Lower lobe of right lung (tissue), 2 donors: ENCODE results near the gene RTL10. TPM values are rescaled to one million over a fixed set of nuclear protein-coding genes. Genes with fewer than 3 reads are reported as not detected.

ENCODE experiments used
- ATAC-seq, 2 donors: fragments of 200-7000 bp; cut with Tn5 transposase; one replicate each; pipeline ENCODE4 v1.9.1; 2020 to 2022; ENCODE audit warnings: mild to moderate bottlenecking in 2 of 2, moderate library complexity in 2 of 2
- DNase-seq: peaks from one replicate; pipeline ENCODE4 v3.0.0-alpha.2; 2020
- H3K27ac ChIP-seq: fragments of 200-600 bp; one replicate; pipeline ENCODE4 v1.8.0; 2022
- H3K27me3 ChIP-seq: fragments of 200-600 bp; one replicate; pipeline ENCODE4 v1.8.0; 2022; ENCODE audit warnings: low read depth
- H3K36me3 ChIP-seq: fragments of 200-600 bp; one replicate; pipeline ENCODE4 v1.8.0; 2022; ENCODE audit warnings: mild to moderate bottlenecking
- H3K4me1 ChIP-seq: fragments of 200-600 bp; one replicate; pipeline ENCODE4 v1.8.0; 2022
- H3K4me3 ChIP-seq: fragments of 200-600 bp; one replicate; pipeline ENCODE4 v1.8.0; 2022; ENCODE audit warnings: mild to moderate bottlenecking
- H3K9me3 ChIP-seq: fragments of 200-600 bp; one replicate; pipeline ENCODE4 v1.8.0; 2022
- intact Hi-C: fragments of 100-400 bp; cut with DNase I; formaldehyde crosslinking; loops from one replicate; pipeline ENCODE4 v1.11.0; 2022
- total RNA-seq: library from RNA; stranded (reverse); fragmentation: NEBNext Ultra II Directional; extraction: Animal tissue kit (Norgen Biotek cat#: 25700); gene quantifications from one replicate; pipeline ENCODE4 v1.2.1, GENCODE V29; 2021
- TF ChIP-seq, protein P1 (sequence below): fragments of 200-600 bp; IDR thresholded peaks from one replicate; pipeline ENCODE4 v1.8.0; 2022; ENCODE audit warnings: antibody characterized with exemption, mild to moderate bottlenecking
- donor health status: DM: no; HTN: yes; CAD: no; lungs with severe emphysema.

RTL10 gene
- total RNA-seq, 1 donor from 2014 or later, result 24.3 TPM

DNA sequence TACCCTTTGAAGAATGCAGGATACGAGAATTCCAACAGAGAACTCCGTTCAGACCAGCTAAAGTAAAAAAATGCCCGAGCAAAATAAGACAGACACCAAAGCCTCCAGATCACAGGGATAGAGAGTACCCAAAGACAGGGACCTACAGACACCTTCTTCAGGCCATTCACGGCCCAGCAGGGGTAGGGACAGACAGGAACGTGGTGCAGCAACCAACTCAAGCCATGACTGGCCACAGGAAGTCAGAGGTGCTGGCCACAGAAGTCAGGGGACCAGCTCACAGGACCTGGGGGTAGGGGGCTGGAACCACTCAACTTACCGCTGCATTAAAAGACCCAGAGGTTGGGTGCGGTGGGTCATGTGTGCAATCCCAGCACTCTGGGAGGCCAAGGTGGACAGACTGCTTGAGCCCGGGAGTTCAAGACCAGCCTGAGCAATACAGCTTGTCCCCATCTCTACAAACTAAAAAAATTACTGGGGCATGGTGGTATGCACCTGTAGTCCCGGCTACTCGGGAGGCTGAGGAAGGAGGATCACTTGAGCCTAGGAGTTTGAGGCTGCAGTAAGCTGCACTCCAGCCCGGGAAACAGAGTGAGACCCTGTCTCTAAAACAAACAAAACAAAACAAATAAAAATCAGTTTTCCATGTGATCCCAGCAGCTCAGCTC, 47.0 kb upstream of the RTL10 start:
- Histone ChIP-seq H3K4me1 (no peaks in the 10 kb centered on the region), H3K36me3 (peaks cover 57% of the 10 kb centered on the region), H3K27ac (no peak overlapping the region), H3K27me3 (no peaks in the 10 kb centered on the region), H3K9me3 (no peaks in the 10 kb centered on the region), H3K4me3 (no peak overlapping the region)
- intact Hi-C loops, result no loop called here
- ATAC-seq (no peak), DNase-seq (no peak)
- TF ChIP-seq, protein P1, sequence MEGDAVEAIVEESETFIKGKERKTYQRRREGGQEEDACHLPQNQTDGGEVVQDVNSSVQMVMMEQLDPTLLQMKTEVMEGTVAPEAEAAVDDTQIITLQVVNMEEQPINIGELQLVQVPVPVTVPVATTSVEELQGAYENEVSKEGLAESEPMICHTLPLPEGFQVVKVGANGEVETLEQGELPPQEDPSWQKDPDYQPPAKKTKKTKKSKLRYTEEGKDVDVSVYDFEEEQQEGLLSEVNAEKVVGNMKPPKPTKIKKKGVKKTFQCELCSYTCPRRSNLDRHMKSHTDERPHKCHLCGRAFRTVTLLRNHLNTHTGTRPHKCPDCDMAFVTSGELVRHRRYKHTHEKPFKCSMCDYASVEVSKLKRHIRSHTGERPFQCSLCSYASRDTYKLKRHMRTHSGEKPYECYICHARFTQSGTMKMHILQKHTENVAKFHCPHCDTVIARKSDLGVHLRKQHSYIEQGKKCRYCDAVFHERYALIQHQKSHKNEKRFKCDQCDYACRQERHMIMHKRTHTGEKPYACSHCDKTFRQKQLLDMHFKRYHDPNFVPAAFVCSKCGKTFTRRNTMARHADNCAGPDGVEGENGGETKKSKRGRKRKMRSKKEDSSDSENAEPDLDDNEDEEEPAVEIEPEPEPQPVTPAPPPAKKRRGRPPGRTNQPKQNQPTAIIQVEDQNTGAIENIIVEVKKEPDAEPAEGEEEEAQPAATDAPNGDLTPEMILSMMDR, result no peak

DNA sequence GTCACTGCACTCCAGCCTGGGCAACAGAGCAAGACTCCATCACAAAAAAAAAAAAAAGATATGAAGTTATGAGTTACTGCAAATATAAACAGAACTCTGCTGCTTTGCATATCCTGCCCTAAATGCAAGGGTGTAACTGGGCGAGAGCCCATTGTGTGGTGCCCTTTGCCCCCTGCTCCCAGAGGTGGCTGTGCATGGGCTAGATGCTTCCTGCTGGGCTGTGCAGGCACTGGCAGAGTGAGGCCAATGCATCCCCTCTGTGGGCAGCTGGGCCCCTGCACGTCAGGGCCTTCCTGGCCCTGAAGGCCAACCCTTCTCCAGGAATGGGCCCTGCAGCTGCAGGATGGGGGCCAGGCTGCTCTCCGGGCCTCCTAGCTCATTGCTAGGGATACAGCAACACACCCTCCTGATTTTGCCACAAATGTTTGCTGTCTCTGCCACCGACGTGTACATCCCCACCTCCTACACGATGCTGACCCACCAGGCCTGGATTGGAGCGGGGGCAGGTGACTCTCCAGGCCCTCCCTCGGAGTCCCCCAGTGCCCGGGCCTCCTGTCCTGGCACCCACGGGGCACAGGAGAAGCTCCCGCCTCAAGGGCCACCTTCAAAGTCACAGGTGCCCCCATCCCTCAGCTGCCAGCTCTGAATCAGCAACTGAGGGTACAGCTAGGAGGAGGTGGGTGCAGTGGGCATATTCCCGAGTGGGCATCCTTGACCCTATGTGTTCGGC, 46.2 kb upstream of the RTL10 start:
- H3K36me3 ChIP-seq, result peaks cover 53% of the 10 kb centered on the region
- no peak overlapping the region for H3K27ac ChIP-seq
- intact Hi-C loops, result no loop called here
- DNase-seq, result no peak
- TF ChIP-seq, protein P1, result no peak
- no peaks in the 10 kb centered on the region for H3K4me1 ChIP-seq
- H3K27me3 ChIP-seq, result no peaks in the 10 kb centered on the region
- H3K4me3 ChIP-seq, result no peak overlapping the region
- H3K9me3 ChIP-seq, result no peaks in the 10 kb centered on the region
- ATAC-seq, result no peak

DNA sequence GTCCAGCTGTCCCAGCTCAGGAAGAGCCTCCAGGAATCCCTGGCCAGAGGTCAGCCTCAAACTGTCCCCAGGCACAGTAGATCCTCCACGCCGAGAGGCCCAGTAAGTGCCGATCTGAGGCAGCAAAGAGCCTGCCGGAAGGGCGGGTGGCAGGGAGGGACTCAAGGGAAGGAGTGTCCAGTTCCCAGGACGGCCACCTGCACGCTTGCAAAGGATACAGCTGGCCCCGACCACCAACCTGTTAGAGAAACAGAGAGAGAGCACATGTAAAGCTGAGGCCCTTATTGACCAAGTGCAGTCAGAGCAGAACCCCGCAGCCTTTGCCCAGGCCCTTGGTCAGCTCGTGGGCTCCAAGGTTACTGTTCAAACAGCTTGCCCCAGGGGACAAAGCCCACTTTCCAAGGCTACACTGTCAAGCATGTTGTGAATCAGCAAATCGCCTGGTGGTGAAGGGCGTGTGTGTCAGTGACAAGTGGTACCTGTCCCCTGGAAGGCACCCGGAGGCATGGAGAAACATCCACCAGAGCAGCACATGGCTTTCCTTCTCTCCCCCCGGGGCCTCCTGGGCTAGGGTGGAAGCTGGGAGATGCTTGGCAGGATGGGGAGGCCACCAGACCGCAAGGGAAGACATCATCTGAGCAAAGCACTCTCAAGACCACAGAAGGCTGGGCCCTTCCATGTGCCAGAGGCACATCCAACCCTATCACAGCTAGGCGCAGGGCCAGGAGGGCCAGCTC, 44.3 kb upstream of the RTL10 start:
- Histone ChIP-seq H3K4me3 (no peak overlapping the region), H3K36me3 (peaks cover 62% of the 10 kb centered on the region), H3K27ac (no peak overlapping the region), H3K4me1 (no peaks in the 10 kb centered on the region), H3K9me3 (no peaks in the 10 kb centered on the region), H3K27me3 (no peaks in the 10 kb centered on the region)
- intact Hi-C loops, result no loop called here
- TF ChIP-seq, protein P1, result no peak
- no peak for DNase-seq
- no peak for ATAC-seq

DNA sequence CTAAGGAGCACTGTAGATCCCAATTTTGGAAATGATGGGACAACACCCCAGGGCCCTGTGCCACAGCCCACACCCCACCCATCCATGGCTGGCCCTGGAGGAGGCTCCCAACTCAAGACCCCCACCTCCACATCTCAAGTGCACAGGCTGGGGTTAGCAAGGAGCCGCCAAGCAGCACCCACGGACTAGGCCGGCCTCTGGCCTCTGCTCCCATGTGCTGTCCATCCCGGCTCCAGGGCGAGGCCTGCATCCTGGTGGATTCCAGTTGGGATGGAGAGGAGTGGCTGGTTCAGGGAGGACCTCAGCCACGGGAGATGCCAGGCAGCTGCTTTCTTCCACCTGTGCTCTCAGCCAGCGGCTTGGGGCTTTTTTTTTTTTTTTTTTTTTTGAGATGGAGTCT, 43.5 kb upstream of the RTL10 start:
- DNase-seq (no peak), ATAC-seq (no peak)
- H3K27ac ChIP-seq, result no peak overlapping the region
- TF ChIP-seq, protein P1, result no peak
- H3K4me1 ChIP-seq, result no peaks in the 10 kb centered on the region
- H3K36me3 ChIP-seq, result peaks cover 66% of the 10 kb centered on the region
- H3K9me3 ChIP-seq, result no peaks in the 10 kb centered on the region
- intact Hi-C loops, result no loop called here
- no peaks in the 10 kb centered on the region for H3K27me3 ChIP-seq
- H3K4me3 ChIP-seq, result no peak overlapping the region

DNA sequence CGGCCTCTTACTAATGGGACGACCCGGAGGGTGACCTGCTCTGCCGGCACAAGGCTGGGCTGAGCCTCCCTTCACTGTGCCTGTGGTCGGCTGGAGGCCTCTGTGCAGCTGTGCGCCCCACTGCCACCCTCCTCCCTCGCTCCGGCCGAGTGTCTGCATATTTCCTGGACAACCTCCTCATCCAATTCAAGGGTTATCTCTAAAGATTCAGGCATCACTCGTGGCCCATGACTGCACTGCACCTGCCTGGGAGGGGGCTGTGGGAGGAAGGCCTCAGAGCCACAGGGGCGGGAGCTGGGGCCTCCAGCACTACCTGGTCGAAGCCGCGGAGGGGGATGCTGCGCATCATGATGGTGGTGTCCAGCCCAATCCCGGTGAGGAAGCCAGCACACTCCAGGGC, 43.1 kb upstream of the RTL10 start:
- ATAC-seq, result no peak
- H3K27ac ChIP-seq, result no peak overlapping the region
- DNase-seq, result no peak
- H3K9me3 ChIP-seq, result no peaks in the 10 kb centered on the region
- intact Hi-C loops, result no loop called here
- no peaks in the 10 kb centered on the region for H3K27me3 ChIP-seq
- peaks cover 63% of the 10 kb centered on the region for H3K36me3 ChIP-seq
- H3K4me1 ChIP-seq, result peaks cover 2% of the 10 kb centered on the region
- TF ChIP-seq, protein P1, result no peak
- H3K4me3 ChIP-seq, result no peak overlapping the region
